OCI-LY7 (cell line): ENCODE results near the gene ITPRID1. TPM values are rescaled to one million over a fixed set of nuclear protein-coding genes. Genes with fewer than 3 reads are reported as not detected.

ENCODE experiments used
- Bru-seq: library from RNA; stranded (reverse); fragments of 400-500 nt; gene quantifications from one replicate; lab custom pipeline; 2021; lab: Mats Ljungman, UMichigan
- BruChase-seq, 2 experiments: library from RNA; stranded (reverse); fragments of 400-500 nt; gene quantifications; one replicate each; lab custom pipeline; 2021; lab: Mats Ljungman, UMichigan
- BruUV-seq: library from RNA; stranded (reverse); fragments of 400-500 nt; replicated peaks from 2 replicates; lab custom pipeline; 2021; lab: Mats Ljungman, UMichigan
- CTCF ChIA-PET: fragments of 300-600 bp; sonication (Branson Sonifier 250); formaldehyde crosslinking; loops from one replicate; lab custom pipeline; 2022; ENCODE audit warnings: antibody characterized with exemption; ENCODE audit not compliant: unreplicated experiment; lab: Charles Lee
- POLR2A ChIA-PET: fragments of 300-600 bp; sonication (Branson Sonifier 250); formaldehyde crosslinking; loops from one replicate; lab custom pipeline; 2022; ENCODE audit warnings: antibody characterized with exemption; lab: Charles Lee
- DNase-seq: peaks from one replicate; pipeline ENCODE4 v3.0.0-alpha.2; 2015; ENCODE audit warnings: low spot score
- H2AFZ ChIP-seq: fragments of 200-600 bp; sonication (generic), shearing (Covaris generic); 2 replicates; pipeline ENCODE4 v1.6.1; 2014; ENCODE audit warnings: mild to moderate bottlenecking, antibody characterized with exemption, low read length, moderate library complexity
- H3K27ac ChIP-seq: fragments of 200-600 bp; sonication (generic); 2 replicates; pipeline ENCODE4 v1.5.1; 2014; ENCODE audit warnings: mixed run types, low read depth, mild to moderate bottlenecking, moderate library complexity, low read length, inconsistent platforms; ENCODE audit not compliant: poor library complexity, severe bottlenecking
- H3K36me3 ChIP-seq: fragments of 200-600 bp; sonication (generic); 2 replicates; pipeline ENCODE4 v1.6.1; 2014; ENCODE audit warnings: mild to moderate bottlenecking, antibody characterized with exemption, low read length, moderate library complexity, mixed read lengths; ENCODE audit not compliant: insufficient read depth
- H3K4me1 ChIP-seq: fragments of 200-600 bp; sonication (generic); 2 replicates; pipeline ENCODE4 v1.5.1; 2014; ENCODE audit warnings: mild to moderate bottlenecking, low read length; ENCODE audit not compliant: insufficient read depth, poor library complexity, severe bottlenecking
- H3K4me2 ChIP-seq: fragments of 200-600 bp; sonication (generic); 2 replicates; pipeline ENCODE4 v1.6.1; 2014; ENCODE audit warnings: mild to moderate bottlenecking, low read length
- H3K4me3 ChIP-seq: fragments of 200-600 bp; sonication (generic); 2 replicates; pipeline ENCODE4 v1.5.1; 2014; ENCODE audit warnings: mild to moderate bottlenecking, low read depth, low read length; ENCODE audit not compliant: poor library complexity, severe bottlenecking
- H3K79me2 ChIP-seq: fragments of 200-600 bp; sonication (generic); 2 replicates; pipeline ENCODE4 v1.6.1; 2016; ENCODE audit warnings: low read depth, mild to moderate bottlenecking, low read length, moderate library complexity, mixed read lengths; ENCODE audit not compliant: insufficient read depth
- H3K9me2 ChIP-seq: fragments of 200-600 bp; sonication (generic); 2 replicates; pipeline ENCODE4 v1.6.1; 2016; ENCODE audit warnings: mild to moderate bottlenecking, low read length, mixed read lengths; ENCODE audit not compliant: insufficient read depth
- H3K9me3 ChIP-seq: fragments of 200-600 bp; sonication (generic); 2 replicates; pipeline ENCODE4 v1.6.1; 2014; ENCODE audit warnings: mild to moderate bottlenecking, mixed run types, low read length, mixed read lengths
- H4K20me1 ChIP-seq: fragments of 200-600 bp; sonication (generic); 2 replicates; pipeline ENCODE4 v1.6.1; 2014; ENCODE audit warnings: mild to moderate bottlenecking, antibody characterized with exemption, low read length, moderate library complexity, mixed read lengths; ENCODE audit not compliant: insufficient read depth
- EZH2phosphoT487 ChIP-seq: fragments of 200-600 bp; sonication (generic); IDR thresholded peaks from 2 replicates; pipeline ENCODE4 v1.6.1; 2018; ENCODE audit warnings: low read depth, borderline replicate concordance, mild to moderate bottlenecking, mixed run types, antibody characterized with exemption, low read length, moderate library complexity, mixed read lengths
- intact Hi-C: fragments of 100-400 bp; cut with micrococcal nuclease; formaldehyde crosslinking; loops from one replicate; pipeline ENCODE4 v1.10.0; 2022; ENCODE audit not compliant: unreplicated experiment
- long read RNA-seq: library from polyadenylated mRNA; stranded (forward); transcript quantifications from one replicate; pipeline ENCODE4 v2.0.0, GENCODE V29; 2022
- total RNA-seq, 2 experiments: library from RNA; depleted of rRNA in 1 of 2; stranded (reverse); fragments of >200 nt in 1 of 2; shearing (Covaris generic) in 1 of 2; gene quantifications; 2 replicates each; pipeline ENCODE4 v1.2.3, GENCODE V29; 2014 to 2022
- TF ChIP-seq, protein P1 (sequence below): fragments of 200-600 bp; sonication (generic); conservative IDR thresholded peaks from 2 replicates; pipeline ENCODE4 v1.5.1; 2014; ENCODE audit warnings: mild to moderate bottlenecking, antibody characterized with exemption, low read length, moderate library complexity, mixed read lengths

Gene ITPRID1
- total RNA-seq (2014; rRNA removed; shearing (Covaris generic)) (not detected in 2 replicates), total RNA-seq (2022) (not detected in 2 replicates), Bru-seq, nascent RNA (percentile 1 among the genes with signal in this experiment), BruChase-seq, experiment 1, labeled RNA remaining after a 6-hour chase (not detected), BruChase-seq, experiment 2, labeled RNA remaining after a 2-hour chase (percentile 1 among the genes with signal in this experiment)
- long read RNA-seq, result 0 reads

- CTCF ChIA-PET, result no interaction called here
- Histone ChIP-seq H3K4me2 (no peak within 1 kb of the TSS), H3K27ac (no peak within 1 kb of the TSS), H4K20me1 (no peaks in the 10 kb centered on the region), H2AFZ (no peak within 1 kb of the TSS), H3K9me2 (no peaks in the 10 kb centered on the region), H3K36me3 (no peaks in the 10 kb centered on the region), H3K4me1 (no peaks in the 10 kb centered on the region), H3K4me3 (no peak within 1 kb of the TSS), H3K9me3 (0 out of 2 replicates have a peak, but pooled peaks cover 5% of the 10 kb centered on the region), H3K79me2 (no peaks in the 10 kb centered on the region)
- POLR2A ChIA-PET, result interaction anchor here (0.7 kb wide), 1 partner anchor 240 kb away, joined by 3 read pairs; no protein-coding TSS in a partner anchor
- TF ChIP-seq, protein P1, sequence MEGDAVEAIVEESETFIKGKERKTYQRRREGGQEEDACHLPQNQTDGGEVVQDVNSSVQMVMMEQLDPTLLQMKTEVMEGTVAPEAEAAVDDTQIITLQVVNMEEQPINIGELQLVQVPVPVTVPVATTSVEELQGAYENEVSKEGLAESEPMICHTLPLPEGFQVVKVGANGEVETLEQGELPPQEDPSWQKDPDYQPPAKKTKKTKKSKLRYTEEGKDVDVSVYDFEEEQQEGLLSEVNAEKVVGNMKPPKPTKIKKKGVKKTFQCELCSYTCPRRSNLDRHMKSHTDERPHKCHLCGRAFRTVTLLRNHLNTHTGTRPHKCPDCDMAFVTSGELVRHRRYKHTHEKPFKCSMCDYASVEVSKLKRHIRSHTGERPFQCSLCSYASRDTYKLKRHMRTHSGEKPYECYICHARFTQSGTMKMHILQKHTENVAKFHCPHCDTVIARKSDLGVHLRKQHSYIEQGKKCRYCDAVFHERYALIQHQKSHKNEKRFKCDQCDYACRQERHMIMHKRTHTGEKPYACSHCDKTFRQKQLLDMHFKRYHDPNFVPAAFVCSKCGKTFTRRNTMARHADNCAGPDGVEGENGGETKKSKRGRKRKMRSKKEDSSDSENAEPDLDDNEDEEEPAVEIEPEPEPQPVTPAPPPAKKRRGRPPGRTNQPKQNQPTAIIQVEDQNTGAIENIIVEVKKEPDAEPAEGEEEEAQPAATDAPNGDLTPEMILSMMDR, result no peak
- no peak for TF ChIP-seq EZH2phosphoT487
- no TSS peak for BruUV-seq
- DNase-seq, result no peak
- intact Hi-C loops, result no loop called here
These were observed at the start of gene ITPRID1 for GRCh38 chr7:31513790-31514189. TSS of gene ITPRID1 (plus strand) at chr7:31514090. CDS start at chr7:31553025, 38,935 bp downstream.

- TF ChIP-seq, protein P1, result no peak
- TF ChIP-seq EZH2phosphoT487, result no peak
- H3K4me2 ChIP-seq, result no peak overlapping the region
- no peak overlapping the region for H3K27ac ChIP-seq
- CTCF ChIA-PET, result no interaction called here
- intact Hi-C loops, result no loop called here
- no peaks in the 10 kb centered on the region for H3K4me1 ChIP-seq
- DNase-seq, result no peak
- no peaks in the 10 kb centered on the region for H3K79me2 ChIP-seq
- H4K20me1 ChIP-seq, result no peaks in the 10 kb centered on the region
- no TSS peak for BruUV-seq
- no peaks in the 10 kb centered on the region for H3K36me3 ChIP-seq
- H3K9me3 ChIP-seq, result no peaks in the 10 kb centered on the region
- no peak overlapping the region for H3K4me3 ChIP-seq
- POLR2A ChIA-PET, result no interaction called here
- H3K9me2 ChIP-seq, result no peaks in the 10 kb centered on the region
- no peak overlapping the region for H2AFZ ChIP-seq
These were observed 49.3 kb upstream of the ITPRID1 start for GRCh38 chr7:31464601-31465000.

- ChIA-PET POLR2A (no interaction called here), CTCF (no interaction called here)
- Histone ChIP-seq H3K4me2 (no peak overlapping the region), H3K27ac (no peak overlapping the region), H3K36me3 (no peaks in the 10 kb centered on the region), H3K9me2 (no peaks in the 10 kb centered on the region), H2AFZ (no peak overlapping the region), H3K4me1 (no peaks in the 10 kb centered on the region), H3K79me2 (no peaks in the 10 kb centered on the region), H3K4me3 (no peak overlapping the region), H4K20me1 (no peaks in the 10 kb centered on the region), H3K9me3 (no peaks in the 10 kb centered on the region)
- TF ChIP-seq EZH2phosphoT487, result no peak
- no TSS peak for BruUV-seq
- DNase-seq, result no peak
- intact Hi-C loops, result no loop called here
These were observed 48.6 kb upstream of the ITPRID1 start for GRCh38 chr7:31465285-31465684.
